GM18519 (cell line): ENCODE measurements around the gene GPR158.

Experiments used
- ATAC-seq: cut with Tn5 transposase; IDR thresholded peaks from one replicate; pipeline ENCODE4 v1.9.1; 2021; ENCODE audit warnings: mild to moderate bottlenecking, moderate library complexity; ENCODE audit not compliant: unreplicated experiment, low FRiP score

The GPR158 gene

GRCh38 chr10:25651534-25651933, 476.7 kb downstream of the GPR158 start:
- no peak for ATAC-seq
